HEK293T (cell line): ENCODE measurements around the gene U2AF2.

Experiments
- CTCF ChIA-PET: fragments of 350-600 bp; formaldehyde crosslinking; extraction: SDS; loops from one replicate; lab custom pipeline; 2021; ENCODE audit warnings: antibody characterized with exemption, inconsistent platforms; lab: Yijun Ruan, JAX
- POLR2A ChIA-PET: fragments of 350-600 bp; formaldehyde crosslinking; extraction: SDS; loops from one replicate; lab custom pipeline; 2020; ENCODE audit warnings: antibody characterized with exemption, inconsistent platforms; lab: Yijun Ruan, JAX
- DNase-seq: peaks from one replicate; pipeline ENCODE4 v3.0.0; 2012; ENCODE audit warnings: mixed read lengths; ENCODE audit errors: extremely low spot score
- ARNT ChIP-seq: fragments of 450-650 bp; IDR thresholded peaks from 2 replicates; pipeline ENCODE4 v1.6.1; 2017; ENCODE audit warnings: mild to moderate bottlenecking
- BHLHE40 ChIP-seq: fragments of 450-650 bp; IDR thresholded peaks from 2 replicates; pipeline ENCODE4 v1.6.1; 2016; ENCODE audit warnings: mild to moderate bottlenecking, moderate library complexity, borderline replicate concordance
- CTBP1 ChIP-seq: fragments of 450-650 bp; IDR thresholded peaks from 2 replicates; pipeline ENCODE4 v1.6.1; 2016; ENCODE audit warnings: borderline replicate concordance
- ELF4 ChIP-seq: fragments of 450-650 bp; IDR thresholded peaks from 2 replicates; pipeline ENCODE4 v1.6.1; 2017; ENCODE audit warnings: antibody characterized with exemption
- FOXA1 ChIP-seq: fragments of 450-650 bp; IDR thresholded peaks from 2 replicates; pipeline ENCODE4 v1.6.1; 2016; ENCODE audit warnings: mild to moderate bottlenecking
- FOXK2 ChIP-seq: fragments of 450-650 bp; IDR thresholded peaks from 2 replicates; pipeline ENCODE4 v1.6.1; 2016; ENCODE audit warnings: mild to moderate bottlenecking
- FOXM1 ChIP-seq: fragments of 450-650 bp; IDR thresholded peaks from 2 replicates; pipeline ENCODE4 v1.6.1; 2017; ENCODE audit warnings: mild to moderate bottlenecking, borderline replicate concordance
- HDGF ChIP-seq: fragments of 450-650 bp; IDR thresholded peaks from 2 replicates; pipeline ENCODE4 v1.6.1; 2017; ENCODE audit warnings: antibody characterized with exemption, borderline replicate concordance
- L3MBTL2 ChIP-seq: fragments of 450-650 bp; conservative IDR thresholded peaks from 2 replicates; pipeline ENCODE4 v1.6.1; 2016; ENCODE audit warnings: mild to moderate bottlenecking
- LEF1 ChIP-seq: fragments of 450-650 bp; IDR thresholded peaks from 2 replicates; pipeline ENCODE4 v1.6.1; 2017; ENCODE audit warnings: mild to moderate bottlenecking, borderline replicate concordance
- NFRKB ChIP-seq: fragments of 450-650 bp; IDR thresholded peaks from 2 replicates; pipeline ENCODE4 v1.6.1; 2016; ENCODE audit warnings: mild to moderate bottlenecking, moderate library complexity
- SP1 ChIP-seq: fragments of 450-650 bp; IDR thresholded peaks from 2 replicates; pipeline ENCODE4 v1.6.1; 2017
- SUZ12 ChIP-seq: fragments of 450-650 bp; IDR thresholded peaks from 2 replicates; pipeline ENCODE4 v1.6.1; 2016; ENCODE audit warnings: mild to moderate bottlenecking
- TARDBP ChIP-seq: fragments of 450-650 bp; IDR thresholded peaks from 2 replicates; pipeline ENCODE4 v1.6.1; 2016
- ZNF384 ChIP-seq: fragments of 450-650 bp; IDR thresholded peaks from 2 replicates; pipeline ENCODE4 v1.6.1; 2016
- TF ChIP-seq, protein P1 (sequence below): fragments of 450-650 bp; IDR thresholded peaks from 2 replicates; pipeline ENCODE4 v1.6.1; 2016

Gene U2AF2

DNA sequence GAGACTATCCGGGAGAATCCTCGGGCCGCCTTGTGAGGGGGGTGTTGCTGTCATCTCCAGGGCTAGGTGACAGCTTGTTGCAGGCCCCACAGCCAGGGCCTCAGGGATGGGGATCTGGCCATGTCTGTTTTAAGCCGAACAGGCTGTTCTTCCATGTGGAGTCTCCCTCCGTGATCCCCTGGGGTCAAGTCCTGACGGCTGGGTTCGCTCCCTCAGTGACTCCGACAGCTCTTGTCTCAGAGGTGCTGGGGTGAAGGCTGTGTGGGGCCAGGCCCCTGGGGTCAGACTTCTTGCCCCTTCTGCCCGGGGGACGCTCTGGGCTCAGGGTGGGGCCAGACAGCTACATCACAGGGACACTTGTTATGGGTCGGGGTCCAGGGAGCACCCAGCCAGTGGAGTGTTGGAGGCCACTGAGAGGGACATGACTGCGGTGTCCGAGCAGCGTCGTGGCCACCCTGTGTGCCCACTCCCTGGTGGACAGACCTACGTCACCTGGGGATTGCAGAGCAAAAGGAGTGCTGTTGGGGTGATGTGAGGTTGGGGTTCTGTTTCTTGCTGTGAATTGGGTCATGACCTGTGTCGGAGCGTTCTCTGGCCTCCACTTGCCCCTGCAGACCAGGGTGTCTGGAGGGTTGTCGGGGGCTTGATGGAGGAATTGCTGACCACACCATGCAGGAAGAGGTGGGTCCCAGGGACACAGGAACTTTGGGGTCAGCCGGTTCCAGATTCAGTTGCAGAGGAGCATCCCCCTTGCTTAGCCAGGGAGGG lies 41.6 kb downstream of the U2AF2 start:
- no peak for DNase-seq
- ChIA-PET POLR2A (no interaction called here), CTCF (no interaction called here)
- no peak for TF ChIP-seq FOXM1
- TF ChIP-seq HDGF, result no peak
- no peak for TF ChIP-seq BHLHE40
- no peak for TF ChIP-seq ELF4
- TF ChIP-seq TARDBP, result no peak
- TF ChIP-seq LEF1, result no peak
- no peak for TF ChIP-seq CTBP1
- TF ChIP-seq SUZ12, result no peak
- TF ChIP-seq SP1, result no peak
- TF ChIP-seq FOXK2, result no peak
- TF ChIP-seq NFRKB, result no peak
- TF ChIP-seq, protein P1, sequence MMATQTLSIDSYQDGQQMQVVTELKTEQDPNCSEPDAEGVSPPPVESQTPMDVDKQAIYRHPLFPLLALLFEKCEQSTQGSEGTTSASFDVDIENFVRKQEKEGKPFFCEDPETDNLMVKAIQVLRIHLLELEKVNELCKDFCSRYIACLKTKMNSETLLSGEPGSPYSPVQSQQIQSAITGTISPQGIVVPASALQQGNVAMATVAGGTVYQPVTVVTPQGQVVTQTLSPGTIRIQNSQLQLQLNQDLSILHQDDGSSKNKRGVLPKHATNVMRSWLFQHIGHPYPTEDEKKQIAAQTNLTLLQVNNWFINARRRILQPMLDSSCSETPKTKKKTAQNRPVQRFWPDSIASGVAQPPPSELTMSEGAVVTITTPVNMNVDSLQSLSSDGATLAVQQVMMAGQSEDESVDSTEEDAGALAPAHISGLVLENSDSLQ, result no peak
- TF ChIP-seq ARNT, result no peak
- no peak for TF ChIP-seq L3MBTL2

DNA sequence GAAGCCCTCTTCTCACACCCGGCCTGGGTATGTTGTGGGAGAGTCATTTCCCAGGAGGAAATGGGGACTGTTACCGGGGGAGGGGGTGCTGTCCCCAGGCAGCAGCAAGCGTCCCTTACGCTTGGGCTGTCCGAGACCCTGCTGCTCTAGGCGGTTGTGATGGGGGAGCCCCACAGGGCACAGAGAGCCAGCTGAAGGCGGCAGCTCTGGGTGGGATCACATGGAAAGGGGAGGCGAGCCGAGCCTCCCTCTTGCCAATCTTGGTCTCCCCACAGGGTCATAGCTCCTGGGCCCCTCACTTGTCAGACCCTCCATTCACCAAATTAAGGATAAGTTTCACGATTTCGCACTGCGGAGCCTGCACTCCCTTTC lies 42.2 kb downstream of the U2AF2 start:
- CTCF ChIA-PET, result no interaction called here
- no peak for DNase-seq
- no peak for TF ChIP-seq SUZ12
- TF ChIP-seq LEF1, result no peak
- no peak for TF ChIP-seq FOXA1
- TF ChIP-seq, protein P1, result no peak
- no peak for TF ChIP-seq CTBP1
- TF ChIP-seq NFRKB, result no peak
- no peak for TF ChIP-seq L3MBTL2
- no peak for TF ChIP-seq ZNF384
- TF ChIP-seq FOXK2, result no peak
- no peak for TF ChIP-seq HDGF
- TF ChIP-seq ARNT, result no peak
- no peak for TF ChIP-seq BHLHE40
- no peak for TF ChIP-seq TARDBP
- POLR2A ChIA-PET, result no interaction called here

DNA sequence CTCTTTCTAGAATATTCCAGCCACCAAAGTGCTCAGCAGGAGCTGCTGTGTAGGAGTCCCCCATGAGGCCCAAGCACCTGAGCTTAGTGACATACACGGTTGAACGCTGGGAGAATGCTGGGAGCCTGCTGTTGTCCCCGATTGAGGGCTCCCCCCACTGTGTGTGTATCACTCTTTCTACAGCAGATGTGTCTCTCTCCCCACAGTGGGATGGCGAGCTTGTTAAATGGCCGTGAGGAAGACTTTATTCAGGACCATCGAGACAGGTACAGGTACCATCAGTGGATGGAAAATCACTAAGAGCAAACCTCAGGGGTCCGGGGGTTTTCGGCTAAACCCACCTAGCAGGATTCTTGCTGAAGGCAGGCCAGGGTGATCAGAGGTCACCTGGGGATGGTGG lies 42.9 kb downstream of the U2AF2 start:
- CTCF ChIA-PET, result no interaction called here
- POLR2A ChIA-PET, result no interaction called here
- TF ChIP-seq FOXM1 (no peak), FOXA1 (no peak), SP1 (no peak), TARDBP (no peak), HDGF (no peak), ARNT (no peak)
- TF ChIP-seq, protein P1, result no peak
- DNase-seq, result no peak

DNA sequence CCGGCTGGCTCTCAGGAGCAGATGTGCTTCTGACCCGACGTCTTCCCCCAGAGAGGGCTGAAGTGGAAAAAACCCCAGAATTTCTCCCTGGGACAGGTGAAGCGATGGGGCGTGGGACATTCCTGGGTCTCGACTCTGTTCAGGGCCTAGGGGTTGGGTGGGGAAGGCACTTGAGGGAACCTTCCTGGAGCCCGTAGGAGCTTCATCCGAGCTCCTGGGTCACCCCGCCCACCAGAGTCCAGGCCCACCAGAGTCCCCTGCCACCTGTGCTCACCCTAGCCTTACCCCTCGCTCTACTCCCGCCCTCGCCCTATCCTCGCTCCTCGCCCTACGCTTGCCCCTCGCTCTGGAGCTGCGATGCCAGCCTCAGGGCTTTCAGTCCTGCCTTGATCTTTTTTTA lies 43.4 kb downstream of the U2AF2 start:
- TF ChIP-seq FOXA1 (no peak), ZNF384 (no peak), ARNT (no peak), NFRKB (no peak), SP1 (no peak), LEF1 (no peak), FOXK2 (no peak), CTBP1 (no peak), ELF4 (no peak), SUZ12 (no peak), FOXM1 (no peak), TARDBP (no peak), BHLHE40 (no peak), L3MBTL2 (no peak)
- TF ChIP-seq, protein P1, result no peak
- POLR2A ChIA-PET, result no interaction called here
- DNase-seq, result no peak
- CTCF ChIA-PET, result no interaction called here

DNA sequence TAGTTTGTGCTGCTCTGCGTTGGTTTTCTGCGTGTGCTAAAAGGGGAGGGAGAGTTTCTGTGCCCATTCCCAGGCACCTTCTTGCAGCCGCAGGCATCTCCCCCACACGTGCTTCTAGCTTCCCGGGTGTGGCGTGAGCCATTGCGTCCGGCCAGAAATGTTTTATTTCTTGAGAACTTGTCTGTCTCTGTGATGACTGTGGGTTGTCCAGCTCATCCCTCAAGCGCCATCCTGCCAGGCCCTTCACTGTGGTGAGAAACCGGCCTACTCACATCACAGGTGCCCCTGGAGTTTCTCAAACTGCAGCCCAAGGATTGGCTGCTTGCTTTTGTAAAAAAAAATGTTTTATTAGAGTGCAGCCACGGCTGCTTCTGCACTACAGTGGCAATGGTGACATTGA lies 44.4 kb downstream of the U2AF2 start:
- no peak for DNase-seq
- ChIA-PET CTCF (no interaction called here), POLR2A (no interaction called here)
- TF ChIP-seq SP1 (no peak), FOXM1 (no peak), ZNF384 (no peak), ARNT (no peak)

DNA sequence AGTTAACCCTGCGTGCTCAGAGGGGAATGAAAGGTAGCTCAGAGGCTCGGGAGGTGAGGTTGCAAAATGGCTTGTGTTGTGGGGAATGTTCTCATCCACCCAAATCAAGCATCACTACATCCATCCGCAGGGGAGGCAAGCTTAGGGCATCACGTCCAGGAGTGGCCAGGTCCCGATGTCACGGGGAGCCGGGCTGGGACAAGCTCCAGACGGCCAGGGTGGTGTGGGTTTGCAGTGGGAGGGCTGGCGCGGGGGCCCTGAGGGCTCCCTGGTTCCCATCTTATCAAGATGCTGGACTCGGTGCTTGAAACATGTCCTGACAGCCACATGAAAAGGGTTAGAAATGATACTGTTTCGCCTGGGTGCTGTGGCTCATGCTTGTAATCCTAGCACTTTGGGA lies 46.0 kb downstream of the U2AF2 start:
- TF ChIP-seq CTBP1, result no peak
- ChIA-PET POLR2A (no interaction called here), CTCF (no interaction called here)
- no peak for DNase-seq
